Measurements from ENCODE around the gene ST3GAL3. TPM values are rescaled to one million over a fixed set of nuclear protein-coding genes. Genes with fewer than 3 reads are reported as not detected.

Gene ST3GAL3
- total RNA-seq, 1 experiment from 2014 or later, result 19.3 TPM

GRCh38 chr1:43965316-43965715 lies 258.0 kb downstream of the ST3GAL3 start:
- Histone ChIP-seq H3K4me1 (replicated peaks; ENCODE audit: insufficient read depth) (no peaks in the 10 kb centered on the region), H3K9me2 (ENCODE audit: insufficient read depth) (no peaks in the 10 kb centered on the region), H3F3A (ENCODE audit: insufficient read depth, low read depth) (peaks cover 8% of the 10 kb centered on the region; the same call in 1 of the 2 replicates), H3K27ac (no peak overlapping the region), H2AFZ (no peak overlapping the region), H3K27me3 (ENCODE audit: insufficient read depth, low read depth) (no peaks in the 10 kb centered on the region), H3K79me2 (ENCODE audit: low read depth) (peaks cover 3% of the 10 kb centered on the region), H3K9me3 (ENCODE audit: insufficient read depth, low read depth) (no peaks in the 10 kb centered on the region), H3K4me3 (no peak overlapping the region), H4K20me1 (ENCODE audit: insufficient read depth) (no peaks in the 10 kb centered on the region), H3K4me2 (no peak overlapping the region), H3K36me3 (ENCODE audit: low read depth) (no peaks in the 10 kb centered on the region)
- no TSS peak for BruUV-seq (replicated peaks)
- CTCF ChIA-PET, result no interaction called here
- intact Hi-C loops (cut with micrococcal nuclease; ENCODE audit: unreplicated experiment), result no loop called here
- DNase-seq, result no peak
- TF ChIP-seq EZH2 (IDR thresholded peaks at IDR 0.05; ENCODE audit: low read depth) (no peak), CTCF (conservative IDR thresholded peaks at IDR 0.05) (no peak)
- POLR2A ChIA-PET (ENCODE audit: unreplicated experiment), result no interaction called here

- Histone ChIP-seq H3K4me2 (no peak overlapping the region), H3K36me3 (ENCODE audit: low read depth) (0 out of 2 replicates have a peak, but pooled peaks cover 6% of the 10 kb centered on the region), H3K4me3 (no peak overlapping the region), H4K20me1 (ENCODE audit: insufficient read depth) (no peaks in the 10 kb centered on the region), H3K9me3 (ENCODE audit: insufficient read depth, low read depth) (no peaks in the 10 kb centered on the region), H3K27me3 (ENCODE audit: insufficient read depth, low read depth) (no peaks in the 10 kb centered on the region), H2AFZ (no peak overlapping the region), H3F3A (ENCODE audit: insufficient read depth, low read depth) (peaks cover 20% of the 10 kb centered on the region), H3K4me1 (replicated peaks; ENCODE audit: insufficient read depth) (peaks cover 8% of the 10 kb centered on the region), H3K27ac (no peak overlapping the region), H3K9me2 (ENCODE audit: insufficient read depth) (no peaks in the 10 kb centered on the region), H3K79me2 (ENCODE audit: low read depth) (peaks cover 19% of the 10 kb centered on the region)
- no TSS peak for BruUV-seq (replicated peaks)
- CTCF ChIA-PET, result interaction anchor here (0.6 kb wide), 1 partner anchor 312 kb away, joined by 3 read pairs; no protein-coding TSS in a partner anchor
- TF ChIP-seq CTCF (conservative IDR thresholded peaks at IDR 0.05), result no peak
- no peak for TF ChIP-seq EZH2 (IDR thresholded peaks at IDR 0.05; ENCODE audit: low read depth)
- POLR2A ChIA-PET (ENCODE audit: unreplicated experiment), result no interaction called here
- DNase-seq, result peak in 1 of 2 experiments; percentile 29
- intact Hi-C loops (cut with micrococcal nuclease; ENCODE audit: unreplicated experiment), result no loop called here
Measured at GRCh38 chr1:43968348-43968948, 261.1 kb downstream of the ST3GAL3 start.

- intact Hi-C loops (cut with micrococcal nuclease; ENCODE audit: unreplicated experiment), result loop anchor here (1.0 kb wide), 1 partner anchor 23 kb away; the partner anchor contains the start of gene IPO13
- POLR2A ChIA-PET (ENCODE audit: unreplicated experiment), result interaction anchor here (0.7 kb wide), 2 partner anchors 23 to 388 kb away, joined by 3 to 4 read pairs; partner anchors contain the start of gene IPO13
- Histone ChIP-seq H3K79me2 (ENCODE audit: low read depth) (peaks cover 19% of the 10 kb centered on the region), H3K4me2 (peak overlapping the region; percentile 96), H3K27ac (no peak overlapping the region), H3F3A (ENCODE audit: insufficient read depth, low read depth) (peaks cover 30% of the 10 kb centered on the region), H3K9me3 (ENCODE audit: insufficient read depth, low read depth) (no peaks in the 10 kb centered on the region), H3K9me2 (ENCODE audit: insufficient read depth) (no peaks in the 10 kb centered on the region), H3K27me3 (ENCODE audit: insufficient read depth, low read depth) (no peaks in the 10 kb centered on the region), H4K20me1 (ENCODE audit: insufficient read depth) (no peaks in the 10 kb centered on the region), H3K36me3 (ENCODE audit: low read depth) (0 out of 2 replicates have a peak, but pooled peaks cover 6% of the 10 kb centered on the region), H3K4me3 (peak overlapping the region; percentile 100; the same call in 1 of the 2 replicates), H2AFZ (peak overlapping the region; percentile 65; the same call in 1 of the 2 replicates), H3K4me1 (replicated peaks; ENCODE audit: insufficient read depth) (peaks cover 15% of the 10 kb centered on the region)
- CTCF ChIA-PET, result interaction anchor here (1.3 kb wide), 1 partner anchor 36 kb away, joined by 4 read pairs; no protein-coding TSS in a partner anchor
- no TSS peak for BruUV-seq (replicated peaks)
- DNase-seq, result no peak
- TF ChIP-seq EZH2 (IDR thresholded peaks at IDR 0.05; ENCODE audit: low read depth) (no peak), CTCF (conservative IDR thresholded peaks at IDR 0.05) (no peak)
Measured at GRCh38 chr1:43969416-43969745, 262.0 kb downstream of the ST3GAL3 start.

All from PC-9 (cell line).